GM12873 (cell line): ENCODE data around the gene DLG5.

Experiments
- TF ChIP-seq, protein P1 (sequence below): IDR thresholded peaks from 2 replicates; pipeline ENCODE4 v1.5.1; 2012; ENCODE audit warnings: low read depth, mild to moderate bottlenecking, moderate library complexity, low read length, control low read depth; ENCODE audit not compliant: insufficient read depth; ENCODE audit errors: missing control alignments

Gene DLG5

DNA sequence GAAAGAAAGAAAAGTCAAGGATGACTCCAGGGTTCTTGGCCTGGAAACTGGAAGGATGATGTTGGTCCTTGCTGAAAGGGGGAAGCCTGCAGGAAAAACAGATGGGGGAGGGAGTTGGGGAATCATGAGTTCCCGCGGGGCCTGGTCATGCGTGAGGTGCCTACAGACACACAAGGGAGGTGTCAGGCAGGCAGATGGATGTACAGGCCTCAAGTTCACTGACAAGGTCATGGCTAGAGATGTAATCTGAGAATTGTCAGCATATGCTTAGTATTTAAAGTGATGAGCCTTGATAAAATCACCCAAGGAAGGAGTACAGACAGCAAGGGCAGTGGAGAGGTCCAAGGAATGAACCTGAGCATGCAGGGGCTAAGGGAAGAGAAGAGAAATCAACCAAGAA lies 46.8 kb downstream of the DLG5 start:
- TF ChIP-seq, protein P1, sequence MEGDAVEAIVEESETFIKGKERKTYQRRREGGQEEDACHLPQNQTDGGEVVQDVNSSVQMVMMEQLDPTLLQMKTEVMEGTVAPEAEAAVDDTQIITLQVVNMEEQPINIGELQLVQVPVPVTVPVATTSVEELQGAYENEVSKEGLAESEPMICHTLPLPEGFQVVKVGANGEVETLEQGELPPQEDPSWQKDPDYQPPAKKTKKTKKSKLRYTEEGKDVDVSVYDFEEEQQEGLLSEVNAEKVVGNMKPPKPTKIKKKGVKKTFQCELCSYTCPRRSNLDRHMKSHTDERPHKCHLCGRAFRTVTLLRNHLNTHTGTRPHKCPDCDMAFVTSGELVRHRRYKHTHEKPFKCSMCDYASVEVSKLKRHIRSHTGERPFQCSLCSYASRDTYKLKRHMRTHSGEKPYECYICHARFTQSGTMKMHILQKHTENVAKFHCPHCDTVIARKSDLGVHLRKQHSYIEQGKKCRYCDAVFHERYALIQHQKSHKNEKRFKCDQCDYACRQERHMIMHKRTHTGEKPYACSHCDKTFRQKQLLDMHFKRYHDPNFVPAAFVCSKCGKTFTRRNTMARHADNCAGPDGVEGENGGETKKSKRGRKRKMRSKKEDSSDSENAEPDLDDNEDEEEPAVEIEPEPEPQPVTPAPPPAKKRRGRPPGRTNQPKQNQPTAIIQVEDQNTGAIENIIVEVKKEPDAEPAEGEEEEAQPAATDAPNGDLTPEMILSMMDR, result no peak

DNA sequence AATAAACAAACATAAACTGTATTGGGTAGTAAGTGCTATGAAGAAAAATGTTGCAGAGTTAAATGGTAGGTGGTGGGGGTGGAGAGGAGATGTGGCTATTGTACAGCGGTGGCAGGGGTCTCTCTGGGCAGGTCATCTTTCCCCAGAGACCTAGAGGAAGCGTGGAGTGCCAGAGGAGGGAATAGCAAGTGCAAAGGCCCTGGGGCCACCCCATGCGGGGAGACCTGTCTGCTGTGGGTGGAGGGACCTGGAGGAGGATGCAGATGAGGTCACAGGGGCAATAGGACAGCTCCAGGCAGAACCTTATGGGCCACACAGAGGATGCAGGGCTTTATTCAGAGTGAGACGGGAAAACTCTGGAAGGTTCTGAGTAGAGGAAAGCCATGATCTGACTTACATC lies 47.5 kb downstream of the DLG5 start:
- TF ChIP-seq, protein P1, result no peak

DNA sequence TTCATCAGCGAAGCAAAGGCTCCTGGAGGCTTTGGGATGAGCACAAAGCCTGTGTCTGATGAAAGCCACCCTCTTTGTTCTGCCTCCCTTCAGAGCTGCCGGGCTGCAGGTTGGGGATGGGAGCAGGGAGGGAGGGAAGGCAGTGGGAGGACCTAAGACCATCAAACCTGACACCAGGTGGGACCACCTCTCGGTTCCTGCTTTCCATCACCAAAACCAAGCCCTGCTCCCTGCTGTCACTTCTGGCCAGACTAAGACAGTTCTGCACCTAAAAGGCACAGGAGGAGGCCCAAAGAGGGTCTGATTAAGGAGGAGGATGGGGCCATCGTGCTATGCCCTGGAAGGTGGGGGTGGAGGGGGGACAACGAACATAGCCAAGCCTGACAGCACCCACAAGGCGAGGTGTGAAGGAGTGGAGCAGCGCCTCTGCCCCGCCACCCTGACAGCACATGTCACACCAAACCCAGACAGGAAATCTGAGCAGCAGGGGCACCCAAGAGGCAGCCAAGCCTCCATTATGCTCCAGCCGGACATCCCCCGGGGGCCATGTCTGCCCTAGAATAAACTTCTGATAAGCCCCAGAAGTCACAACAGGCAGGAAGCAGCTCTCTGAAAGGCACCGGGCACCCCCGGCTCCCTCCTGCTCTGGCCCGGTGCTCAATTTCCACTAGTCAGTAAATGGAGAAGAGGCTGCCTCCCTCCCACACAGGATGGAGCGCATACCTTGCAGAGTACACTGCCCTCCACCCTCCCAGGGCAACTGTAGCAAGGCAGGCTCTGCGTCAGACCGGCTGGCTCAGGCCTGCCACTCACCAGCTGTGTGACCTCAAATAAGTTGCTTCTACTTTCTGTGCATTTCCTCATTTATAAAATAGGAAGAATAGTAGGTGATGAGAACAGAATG lies 48.9 kb downstream of the DLG5 start:
- TF ChIP-seq, protein P1, result no peak

DNA sequence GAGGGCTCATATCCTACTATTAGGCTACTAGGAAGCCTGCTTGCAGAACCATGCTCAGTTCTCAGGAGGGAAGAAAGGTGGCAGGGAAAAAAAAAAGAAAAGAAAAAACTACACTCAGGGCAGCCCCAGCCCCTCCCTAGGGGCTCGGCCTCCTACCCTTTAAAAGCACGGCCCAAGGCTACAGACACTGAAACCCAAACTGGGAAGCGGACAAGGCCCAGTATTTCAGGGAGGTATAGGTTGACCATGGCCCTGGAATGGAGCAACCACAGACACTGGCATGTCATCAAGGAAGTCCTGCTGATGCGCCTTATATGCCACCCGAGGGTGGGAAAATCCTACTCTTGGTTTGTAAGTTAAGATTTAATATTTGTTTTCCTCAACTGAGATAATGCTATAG lies 50.8 kb downstream of the DLG5 start:
- TF ChIP-seq, protein P1, result no peak

DNA sequence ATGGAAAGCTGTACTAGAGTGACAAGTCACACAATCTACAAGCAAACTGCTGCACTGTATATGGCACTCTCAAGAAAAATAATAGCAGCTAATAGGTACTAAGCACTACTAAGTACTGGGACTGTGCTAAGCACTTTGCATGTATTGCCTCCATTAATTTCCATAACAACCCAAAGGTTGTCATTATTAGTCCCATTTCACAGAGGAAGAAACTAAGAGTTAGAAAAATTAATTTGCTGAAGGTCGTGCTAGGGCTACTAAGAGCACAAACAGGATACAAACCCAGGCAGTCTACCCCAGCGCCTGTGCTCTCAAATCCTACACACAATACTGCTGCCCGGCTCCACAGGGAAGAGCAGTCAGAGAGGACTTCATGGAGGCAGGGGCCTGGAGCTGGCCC lies 51.7 kb downstream of the DLG5 start:
- TF ChIP-seq, protein P1, result no peak

DNA sequence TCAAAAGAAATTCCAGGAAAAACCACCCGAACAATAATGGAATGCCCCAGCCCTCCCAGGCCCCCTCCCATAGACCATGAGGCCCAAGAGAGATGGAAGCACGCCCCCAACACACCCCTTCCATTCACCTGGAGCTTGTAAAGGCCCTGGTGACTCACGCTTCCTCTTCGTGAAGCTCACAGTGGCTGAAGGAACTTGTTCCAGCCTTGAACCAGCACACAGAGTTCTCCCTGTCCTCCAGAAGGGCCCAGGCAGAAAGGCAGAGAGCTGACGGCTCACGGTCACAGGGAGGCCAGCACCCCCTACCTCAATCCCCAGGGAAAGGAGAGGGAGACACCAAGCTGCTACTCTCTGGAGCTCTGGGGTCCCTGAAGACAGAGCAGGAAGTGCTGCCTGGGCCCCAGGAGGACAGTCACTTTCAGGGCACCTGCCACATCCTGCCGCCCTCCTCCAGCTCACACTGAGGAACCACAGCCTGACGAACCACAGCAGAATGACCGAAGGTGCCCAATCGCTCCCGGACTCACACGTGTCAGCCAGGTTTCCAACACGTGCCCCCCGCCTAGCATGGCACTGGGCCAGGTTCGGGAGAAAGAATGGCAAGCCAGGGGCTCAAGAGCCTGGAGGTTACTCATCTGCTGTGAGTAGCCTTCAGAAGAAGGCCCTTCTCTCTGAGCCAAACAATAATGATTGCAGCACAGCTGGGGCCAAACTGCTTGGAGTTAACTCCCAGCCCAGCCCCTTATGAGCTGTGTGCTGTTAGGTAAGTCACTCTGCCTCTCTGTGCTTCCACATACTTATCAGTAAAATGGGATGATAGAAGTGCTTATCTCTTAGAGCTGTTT lies 52.8 kb downstream of the DLG5 start:
- TF ChIP-seq, protein P1, result no peak

DNA sequence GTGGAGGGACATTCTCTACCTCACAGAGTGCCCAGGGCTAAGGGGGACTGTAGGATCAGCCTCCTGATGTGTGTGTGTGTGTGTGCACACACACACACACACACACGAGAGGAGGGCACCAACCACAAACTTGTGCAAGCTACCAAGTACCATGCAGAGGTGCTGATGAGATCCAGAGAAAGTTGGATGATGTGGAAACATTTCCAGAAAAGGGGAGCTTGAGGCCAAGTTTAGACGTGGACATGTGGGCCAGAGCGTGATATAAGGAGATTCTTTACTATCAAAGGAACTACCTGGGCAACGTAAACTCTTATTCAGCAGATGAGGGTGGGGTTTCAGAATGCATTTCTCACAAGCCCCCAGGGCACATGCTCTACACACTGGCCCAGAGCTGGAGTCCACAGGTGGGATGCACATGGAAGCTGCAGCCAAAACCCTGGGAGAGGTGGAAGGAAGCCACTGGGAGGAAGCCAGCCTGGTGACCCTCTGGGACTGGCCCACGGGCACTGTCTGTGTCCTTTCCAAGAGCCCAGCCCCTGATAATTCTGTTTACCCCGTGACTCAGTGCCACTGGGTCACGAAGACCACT lies 53.5 kb downstream of the DLG5 start:
- TF ChIP-seq, protein P1, result no peak
